Measurements from ENCODE around the gene PLAAT2. TPM values are rescaled to one million over a fixed set of nuclear protein-coding genes. Genes with fewer than 3 reads are reported as not detected.

PLAAT2 gene
- total and polyA plus RNA-seq, 4 donors, result 2.2 to 29.8 (median 14.8) TPM

DNA sequence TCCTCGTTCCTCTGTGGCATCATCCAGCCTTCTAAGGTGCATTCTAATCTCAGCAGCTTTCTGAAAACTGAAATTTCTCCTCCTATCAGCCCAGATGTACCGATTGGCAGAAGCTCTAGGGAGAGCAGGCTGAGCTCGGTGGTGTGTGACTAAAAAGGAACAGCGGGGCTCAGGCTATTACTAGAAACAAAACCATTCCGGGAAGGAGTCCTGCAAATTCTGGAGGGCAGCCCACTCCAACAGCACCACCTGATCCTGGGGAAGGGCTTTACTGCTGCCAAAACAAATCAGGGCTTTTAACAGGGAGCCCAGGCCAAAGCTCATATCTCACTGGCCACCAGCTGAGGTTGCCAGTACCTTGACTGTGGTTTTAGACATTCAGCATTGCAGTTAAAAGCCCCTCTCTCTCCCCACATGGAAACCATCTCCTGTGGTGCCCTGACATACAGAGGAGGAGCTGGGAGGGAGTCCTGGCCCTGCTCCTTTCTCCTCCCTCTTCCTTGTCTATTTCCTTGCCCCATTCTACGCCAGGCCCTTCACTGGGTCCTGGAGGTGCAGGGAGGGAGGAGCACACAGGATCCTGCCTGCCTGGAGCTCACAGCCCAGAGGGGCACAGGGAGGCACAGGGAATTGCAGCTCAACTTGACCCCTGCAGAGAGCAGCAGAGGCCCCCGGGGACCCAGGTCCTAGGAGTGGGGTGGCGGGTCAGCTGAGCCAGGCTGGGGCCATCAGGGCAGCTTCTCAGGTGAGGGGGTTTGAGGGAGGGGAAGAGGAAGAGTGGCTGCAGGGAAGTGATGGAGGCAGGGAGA lies 25.7 kb downstream of the PLAAT2 start:
- Histone ChIP-seq H3K27ac (ENCODE audit: low read depth in 1 of 2, low read length in 1 of 2) (peak overlapping the region; percentile 45 to 81), H3K27me3 (ENCODE audit: control insufficient read depth in 3 of 3, insufficient read depth in 3 of 3, low read length in 2 of 3) (no peaks in the 10 kb centered on the region), H3K4me1 (ENCODE audit: control insufficient read depth in 5 of 5, insufficient read depth in 5 of 5, low read length in 5 of 5) (peaks cover 0 to 24% (median 8%) of the 10 kb centered on the region in 5 donors), H3K9ac (ENCODE audit: insufficient read depth in 1 of 2, low read length in 2 of 2) (peak overlapping the region in 1 of 2 donors; percentile 66), H3K4me3 (peak overlapping the region; percentile 12), H3K36me3 (ENCODE audit: control insufficient read depth in 4 of 4, insufficient read depth in 4 of 4, low read length in 4 of 4) (peaks cover 0 to 3% (median 0%) of the 10 kb centered on the region in 4 donors), H3K9me3 (ENCODE audit: control insufficient read depth in 4 of 4, insufficient read depth in 3 of 4, low read length in 3 of 4) (peaks cover 0 to 2% (median 0%) of the 10 kb centered on the region in 4 donors)
- peak; percentile 33 to 53 (median 47) for DNase-seq
- peak; percentile 63 for ATAC-seq (ENCODE audit: insufficient read depth, low FRiP score)
- TF ChIP-seq, protein P1, sequence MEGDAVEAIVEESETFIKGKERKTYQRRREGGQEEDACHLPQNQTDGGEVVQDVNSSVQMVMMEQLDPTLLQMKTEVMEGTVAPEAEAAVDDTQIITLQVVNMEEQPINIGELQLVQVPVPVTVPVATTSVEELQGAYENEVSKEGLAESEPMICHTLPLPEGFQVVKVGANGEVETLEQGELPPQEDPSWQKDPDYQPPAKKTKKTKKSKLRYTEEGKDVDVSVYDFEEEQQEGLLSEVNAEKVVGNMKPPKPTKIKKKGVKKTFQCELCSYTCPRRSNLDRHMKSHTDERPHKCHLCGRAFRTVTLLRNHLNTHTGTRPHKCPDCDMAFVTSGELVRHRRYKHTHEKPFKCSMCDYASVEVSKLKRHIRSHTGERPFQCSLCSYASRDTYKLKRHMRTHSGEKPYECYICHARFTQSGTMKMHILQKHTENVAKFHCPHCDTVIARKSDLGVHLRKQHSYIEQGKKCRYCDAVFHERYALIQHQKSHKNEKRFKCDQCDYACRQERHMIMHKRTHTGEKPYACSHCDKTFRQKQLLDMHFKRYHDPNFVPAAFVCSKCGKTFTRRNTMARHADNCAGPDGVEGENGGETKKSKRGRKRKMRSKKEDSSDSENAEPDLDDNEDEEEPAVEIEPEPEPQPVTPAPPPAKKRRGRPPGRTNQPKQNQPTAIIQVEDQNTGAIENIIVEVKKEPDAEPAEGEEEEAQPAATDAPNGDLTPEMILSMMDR (IDR thresholded peaks at IDR 0.05; ENCODE audit: control extremely low read depth, extremely low read depth), result no peak
- 22 to 23% methylated on average over 8 of the region's 8 CpGs for WGBS, 2 donors

DNA sequence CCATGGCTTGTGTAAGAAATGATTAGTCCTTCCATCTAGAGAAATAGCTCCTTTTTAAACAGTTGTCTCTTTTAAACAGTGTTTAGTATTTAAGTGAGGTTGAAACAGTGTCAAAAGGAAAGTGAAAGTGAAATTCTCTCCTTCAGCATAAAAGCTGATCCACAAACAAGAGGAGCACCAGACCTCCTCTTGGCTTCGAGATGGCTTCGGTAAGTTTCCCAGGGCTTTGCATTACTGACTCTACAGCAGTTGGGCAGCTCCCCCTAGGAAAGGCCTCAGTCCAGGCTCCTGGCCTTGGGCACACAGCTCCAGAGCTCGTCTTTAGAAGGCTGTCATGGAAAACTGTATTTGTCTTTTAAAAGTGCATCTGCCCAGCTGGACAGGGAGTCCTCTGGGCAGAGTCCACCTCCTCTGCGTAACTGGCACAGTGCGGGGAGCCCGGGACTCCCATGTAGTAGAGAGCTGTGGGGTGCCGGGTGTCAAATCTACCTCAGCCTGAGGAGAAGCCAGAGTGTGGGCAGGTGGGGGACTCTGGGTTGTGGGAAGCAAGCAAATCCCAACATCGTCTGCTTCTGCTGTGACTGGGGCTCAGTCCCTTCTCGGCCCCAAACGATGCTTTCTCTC lies 26.4 kb downstream of the PLAAT2 start, which contains the start of gene PLAAT4:
Gene PLAAT4, plus strand, starts transcription at position 140 of the 624 bp plus-strand sequence. Its CDS starts 61 bp downstream, at position 201.
- Histone ChIP-seq H3K27me3 (ENCODE audit: control insufficient read depth in 3 of 3, insufficient read depth in 3 of 3, low read length in 2 of 3) (no peaks in the 10 kb centered on the region), H3K4me1 (ENCODE audit: control insufficient read depth in 5 of 5, insufficient read depth in 5 of 5, low read length in 5 of 5) (peaks cover 0 to 24% (median 8%) of the 10 kb centered on the region in 5 donors), H3K9me3 (ENCODE audit: control insufficient read depth in 4 of 4, insufficient read depth in 3 of 4, low read length in 3 of 4) (peaks cover 0 to 2% (median 0%) of the 10 kb centered on the region in 4 donors), H3K9ac (ENCODE audit: insufficient read depth in 1 of 2, low read length in 2 of 2) (peak within 1 kb of the TSS; percentile 16 to 66), H3K4me3 (peak within 1 kb of the TSS; percentile 12), H3K36me3 (ENCODE audit: control insufficient read depth in 4 of 4, insufficient read depth in 4 of 4, low read length in 4 of 4) (peaks cover 0 to 3% (median 0%) of the 10 kb centered on the region in 4 donors), H3K27ac (ENCODE audit: low read depth in 1 of 2, low read length in 1 of 2) (peak within 1 kb of the TSS; percentile 45 to 81)
- peak; percentile 31 for ATAC-seq (ENCODE audit: insufficient read depth, low FRiP score)
- WGBS, 2 donors, result 11 to 25% methylated on average over 10 of the region's 10 CpGs
- DNase-seq, result peak; percentile 29 to 81 (median 59)
- TF ChIP-seq, protein P1 (IDR thresholded peaks at IDR 0.05; ENCODE audit: control extremely low read depth, extremely low read depth), result no peak

DNA sequence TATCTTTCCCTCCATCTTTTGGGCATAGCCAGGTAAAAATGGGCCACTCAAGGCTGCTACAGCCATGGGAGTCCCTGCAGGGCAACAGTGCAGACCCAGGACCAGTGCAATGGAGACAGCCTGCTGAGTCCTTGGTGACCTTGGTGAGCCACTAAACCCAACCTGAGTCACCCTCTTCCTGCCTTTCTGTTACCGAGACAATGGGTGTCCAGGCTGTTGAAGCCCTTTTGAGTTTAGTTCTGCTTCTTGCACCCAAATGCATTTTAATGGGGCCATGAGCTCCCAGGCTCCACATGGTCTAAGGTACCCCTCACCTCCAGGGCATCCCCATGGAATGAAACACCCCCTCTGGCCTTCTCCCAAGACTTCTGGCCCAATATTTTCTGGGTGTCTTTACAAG lies 27.4 kb downstream of the PLAAT2 start:
- H3K27me3 ChIP-seq (ENCODE audit: control insufficient read depth in 3 of 3, insufficient read depth in 3 of 3, low read length in 2 of 3), result no peaks in the 10 kb centered on the region
- H3K9me3 ChIP-seq (ENCODE audit: control insufficient read depth in 4 of 4, insufficient read depth in 3 of 4, low read length in 3 of 4), result peaks cover 0 to 2% (median 0%) of the 10 kb centered on the region in 4 donors
- no peak overlapping the region for H3K4me3 ChIP-seq
- DNase-seq (no peak), ATAC-seq (ENCODE audit: insufficient read depth, low FRiP score) (no peak)
- peak overlapping the region in 1 of 2 donors; percentile 32 for H3K27ac ChIP-seq (ENCODE audit: low read depth in 1 of 2, low read length in 1 of 2)
- TF ChIP-seq, protein P1 (IDR thresholded peaks at IDR 0.05; ENCODE audit: control extremely low read depth, extremely low read depth), result no peak
- H3K9ac ChIP-seq (ENCODE audit: insufficient read depth in 1 of 2, low read length in 2 of 2), result no peak overlapping the region
- WGBS, 2 donors, result 61 to 70% methylated on average over 1 of the region's 1 CpG
- peaks cover 0 to 3% (median 0%) of the 10 kb centered on the region in 4 donors for H3K36me3 ChIP-seq (ENCODE audit: control insufficient read depth in 4 of 4, insufficient read depth in 4 of 4, low read length in 4 of 4)
- peaks cover 6 to 26% (median 8%) of the 10 kb centered on the region in 5 donors for H3K4me1 ChIP-seq (ENCODE audit: control insufficient read depth in 5 of 5, insufficient read depth in 5 of 5, low read length in 5 of 5)
